ENCODE measurements around the gene NELFA.

Gene NELFA

GRCh38 chr4:1986578-1987210, 22.1 kb downstream of the NELFA start:
- no peak for DNase-seq (ENCODE audit: low spot score)
- H3K4me1 ChIP-seq (ENCODE audit: insufficient read depth, poor library complexity, severe bottlenecking): no peaks in the 10 kb centered on the region
- H3K36me3 ChIP-seq (ENCODE audit: low read depth): peaks cover 68% of the 10 kb centered on the region
- ATAC-seq (ENCODE audit: low read depth): no peak
- H3K27ac ChIP-seq (ENCODE audit: poor library complexity, severe bottlenecking): no peak overlapping the region
- no peaks in the 10 kb centered on the region for H3K9me3 ChIP-seq (ENCODE audit: severe bottlenecking)
- H3K4me3 ChIP-seq (ENCODE audit: severe bottlenecking): no peak overlapping the region
- no peaks in the 10 kb centered on the region for H3K27me3 ChIP-seq (ENCODE audit: insufficient read depth, poor library complexity, severe bottlenecking)
- no peak for TF ChIP-seq CTCF (IDR thresholded peaks at IDR 0.05; ENCODE audit: poor library complexity, severe bottlenecking)

GRCh38 chr4:1985780-1986577, 22.8 kb downstream of the NELFA start:
- Histone ChIP-seq H3K36me3 (ENCODE audit: low read depth) (peaks cover 71% of the 10 kb centered on the region), H3K4me3 (ENCODE audit: severe bottlenecking) (no peak overlapping the region), H3K27me3 (ENCODE audit: insufficient read depth, poor library complexity, severe bottlenecking) (no peaks in the 10 kb centered on the region), H3K4me1 (ENCODE audit: insufficient read depth, poor library complexity, severe bottlenecking) (no peaks in the 10 kb centered on the region), H3K9me3 (ENCODE audit: severe bottlenecking) (no peaks in the 10 kb centered on the region), H3K27ac (ENCODE audit: poor library complexity, severe bottlenecking) (no peak overlapping the region)
- ATAC-seq (ENCODE audit: low read depth) (no peak), DNase-seq (ENCODE audit: low spot score) (no peak)
- TF ChIP-seq CTCF (IDR thresholded peaks at IDR 0.05; ENCODE audit: poor library complexity, severe bottlenecking): no peak

GRCh38 chr4:1985294-1985693, 23.5 kb downstream of the NELFA start:
- H3K4me3 ChIP-seq (ENCODE audit: severe bottlenecking): no peak overlapping the region
- H3K27ac ChIP-seq (ENCODE audit: poor library complexity, severe bottlenecking): no peak overlapping the region
- H3K4me1 ChIP-seq (ENCODE audit: insufficient read depth, poor library complexity, severe bottlenecking): no peaks in the 10 kb centered on the region
- no peak for ATAC-seq (ENCODE audit: low read depth)
- H3K9me3 ChIP-seq (ENCODE audit: severe bottlenecking): no peaks in the 10 kb centered on the region
- H3K36me3 ChIP-seq (ENCODE audit: low read depth): peaks cover 73% of the 10 kb centered on the region
- TF ChIP-seq CTCF (IDR thresholded peaks at IDR 0.05; ENCODE audit: poor library complexity, severe bottlenecking): no peak
- DNase-seq (ENCODE audit: low spot score): no peak
- H3K27me3 ChIP-seq (ENCODE audit: insufficient read depth, poor library complexity, severe bottlenecking): no peaks in the 10 kb centered on the region

- DNase-seq (ENCODE audit: low spot score): no peak
- Histone ChIP-seq H3K4me3 (ENCODE audit: severe bottlenecking) (no peak overlapping the region), H3K9me3 (ENCODE audit: severe bottlenecking) (no peaks in the 10 kb centered on the region), H3K4me1 (ENCODE audit: insufficient read depth, poor library complexity, severe bottlenecking) (no peaks in the 10 kb centered on the region), H3K36me3 (ENCODE audit: low read depth) (peaks cover 76% of the 10 kb centered on the region), H3K27me3 (ENCODE audit: insufficient read depth, poor library complexity, severe bottlenecking) (no peaks in the 10 kb centered on the region), H3K27ac (ENCODE audit: poor library complexity, severe bottlenecking) (no peak overlapping the region)
- no peak for TF ChIP-seq CTCF (IDR thresholded peaks at IDR 0.05; ENCODE audit: poor library complexity, severe bottlenecking)
- peak; percentile 11 for ATAC-seq (ENCODE audit: low read depth)
Measured at GRCh38 chr4:1984406-1985191, 24.2 kb downstream of the NELFA start.
